GM12865 (cell line): ENCODE data around the gene DAPP1.
"Not testable (repeated sequence)": the region's sequence is repeated elsewhere in the genome, so short reads cannot be mapped to it uniquely, and the experiment has no call there.

Experiments used
- DNase-seq: peaks from one replicate; pipeline ENCODE4 v3.0.0; 2010; ENCODE audit warnings: low read depth
- H3K4me3 ChIP-seq: 2 replicates; pipeline ENCODE4 v1.5.1; 2011; ENCODE audit warnings: mild to moderate bottlenecking, low read depth, low read length, control low read depth
- TF ChIP-seq, protein P1 (sequence below): IDR thresholded peaks from 2 replicates; pipeline ENCODE4 v1.5.1; 2011; ENCODE audit warnings: low read length, control low read depth, low read depth, inconsistent platforms; ENCODE audit not compliant: insufficient read depth; ENCODE audit errors: missing control alignments

The DAPP1 gene, protein sequence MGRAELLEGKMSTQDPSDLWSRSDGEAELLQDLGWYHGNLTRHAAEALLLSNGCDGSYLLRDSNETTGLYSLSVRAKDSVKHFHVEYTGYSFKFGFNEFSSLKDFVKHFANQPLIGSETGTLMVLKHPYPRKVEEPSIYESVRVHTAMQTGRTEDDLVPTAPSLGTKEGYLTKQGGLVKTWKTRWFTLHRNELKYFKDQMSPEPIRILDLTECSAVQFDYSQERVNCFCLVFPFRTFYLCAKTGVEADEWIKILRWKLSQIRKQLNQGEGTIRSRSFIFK

DNA sequence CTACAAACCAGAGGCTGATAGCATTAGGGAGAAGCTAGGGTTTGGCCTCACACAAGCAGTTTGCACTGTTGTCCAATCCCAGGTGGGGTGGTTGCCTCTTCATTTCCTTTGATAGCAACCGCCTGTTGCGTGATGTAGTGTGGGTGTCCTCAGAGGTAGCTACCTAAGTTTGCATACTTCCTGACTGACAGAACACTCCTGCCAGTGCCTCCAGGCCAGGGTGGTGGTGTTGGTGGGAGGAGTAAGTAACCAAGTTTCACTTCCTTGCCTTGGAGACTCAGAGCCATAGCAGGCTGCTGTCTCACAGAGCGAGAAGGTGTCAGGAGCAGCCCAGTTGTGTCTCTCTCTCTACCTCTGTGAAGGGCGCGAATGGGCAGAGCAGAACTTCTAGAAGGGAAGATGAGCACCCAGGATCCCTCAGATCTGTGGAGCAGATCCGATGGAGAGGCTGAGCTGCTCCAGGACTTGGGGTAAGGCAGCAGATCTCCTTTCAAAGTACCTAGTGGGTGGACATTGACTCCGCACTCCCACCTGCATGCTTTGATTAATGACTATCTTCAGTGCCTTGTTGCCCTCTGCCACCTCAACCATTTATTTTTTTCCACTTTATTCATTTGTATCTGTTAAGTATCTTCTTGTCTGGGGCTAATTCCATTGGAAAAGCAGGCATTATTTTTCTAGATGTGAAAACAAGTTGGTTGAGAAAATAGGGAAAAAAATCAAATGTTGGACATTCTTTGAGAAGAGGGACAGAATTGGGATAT, at the start of gene DAPP1:
Gene DAPP1, plus strand, starts transcription at position 283 of the 764 bp plus-strand sequence. Its CDS starts 87 bp downstream, at position 370.
- TF ChIP-seq, protein P1, sequence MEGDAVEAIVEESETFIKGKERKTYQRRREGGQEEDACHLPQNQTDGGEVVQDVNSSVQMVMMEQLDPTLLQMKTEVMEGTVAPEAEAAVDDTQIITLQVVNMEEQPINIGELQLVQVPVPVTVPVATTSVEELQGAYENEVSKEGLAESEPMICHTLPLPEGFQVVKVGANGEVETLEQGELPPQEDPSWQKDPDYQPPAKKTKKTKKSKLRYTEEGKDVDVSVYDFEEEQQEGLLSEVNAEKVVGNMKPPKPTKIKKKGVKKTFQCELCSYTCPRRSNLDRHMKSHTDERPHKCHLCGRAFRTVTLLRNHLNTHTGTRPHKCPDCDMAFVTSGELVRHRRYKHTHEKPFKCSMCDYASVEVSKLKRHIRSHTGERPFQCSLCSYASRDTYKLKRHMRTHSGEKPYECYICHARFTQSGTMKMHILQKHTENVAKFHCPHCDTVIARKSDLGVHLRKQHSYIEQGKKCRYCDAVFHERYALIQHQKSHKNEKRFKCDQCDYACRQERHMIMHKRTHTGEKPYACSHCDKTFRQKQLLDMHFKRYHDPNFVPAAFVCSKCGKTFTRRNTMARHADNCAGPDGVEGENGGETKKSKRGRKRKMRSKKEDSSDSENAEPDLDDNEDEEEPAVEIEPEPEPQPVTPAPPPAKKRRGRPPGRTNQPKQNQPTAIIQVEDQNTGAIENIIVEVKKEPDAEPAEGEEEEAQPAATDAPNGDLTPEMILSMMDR, result no peak
- H3K4me3 ChIP-seq, result peak within 1 kb of the TSS; percentile 76
- DNase-seq, result peak; percentile 96

DNA sequence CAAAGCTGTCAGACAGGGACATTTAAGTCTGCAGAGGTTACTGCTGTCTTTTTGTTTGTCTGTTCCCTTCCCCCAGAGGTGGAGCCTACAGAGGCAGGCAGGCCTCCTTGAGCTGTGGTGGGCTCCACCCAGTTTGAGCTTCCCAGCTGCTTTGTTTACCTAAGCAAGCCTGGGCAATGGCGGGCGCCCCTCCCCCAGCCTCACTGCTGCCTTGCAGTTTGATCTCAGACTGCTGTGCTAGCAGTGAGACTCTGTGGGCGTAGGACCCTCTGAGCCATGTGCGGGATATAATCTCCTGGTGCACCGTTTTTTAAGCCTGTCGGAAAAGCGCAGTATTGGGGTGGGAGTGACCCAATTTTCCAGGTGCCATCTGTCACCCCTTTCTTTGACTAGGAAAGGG, 45.8 kb upstream of the DAPP1 start:
- DNase-seq, H3K4me3 ChIP-seq: not testable (repeated sequence)

DNA sequence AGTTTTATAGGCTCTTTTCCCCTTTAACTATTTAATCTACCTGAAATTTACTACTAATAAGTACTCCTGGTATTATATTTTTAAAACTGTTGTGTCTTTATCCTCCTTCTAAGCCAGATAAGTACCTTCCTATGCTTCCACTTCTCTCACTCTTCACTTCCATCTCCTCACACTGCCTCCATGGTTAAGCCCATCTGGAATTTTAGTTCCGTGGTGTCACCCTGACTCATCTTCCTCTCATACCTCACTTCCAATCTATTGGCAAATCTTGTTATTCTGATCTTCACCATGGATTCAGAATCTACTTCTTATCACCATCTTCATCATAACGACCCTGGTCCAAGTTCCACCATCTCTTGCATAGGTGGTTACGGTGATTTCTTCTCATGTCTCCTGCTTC, 32.7 kb upstream of the DAPP1 start:
- DNase-seq, result no peak
- TF ChIP-seq, protein P1, result no peak

DNA sequence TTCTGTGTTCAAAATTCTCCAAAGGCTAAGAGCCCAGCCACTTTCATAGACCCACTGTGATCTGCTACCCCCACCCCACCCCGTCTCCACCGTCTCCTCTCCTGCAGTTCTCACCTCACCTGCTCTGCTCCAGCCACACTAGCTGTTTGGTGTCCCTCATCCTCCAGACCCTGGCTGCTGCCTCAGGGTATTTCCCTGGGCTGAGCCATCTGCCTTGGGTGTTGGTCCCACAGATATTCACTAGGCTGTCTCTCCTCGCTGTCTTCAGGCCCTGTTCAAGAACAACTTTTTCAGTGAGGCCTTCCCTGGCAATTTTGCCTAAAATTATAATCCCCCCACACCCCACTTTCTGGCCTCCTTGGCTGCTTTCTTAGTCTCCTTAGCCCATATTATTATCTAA, 31.8 kb upstream of the DAPP1 start:
- TF ChIP-seq, protein P1, result no peak
- H3K4me3 ChIP-seq, result no peak overlapping the region
- DNase-seq, result no peak

More for the DNA sequence above, 32.7 kb upstream of the DAPP1 start:
- no peak overlapping the region for H3K4me3 ChIP-seq

DNA sequence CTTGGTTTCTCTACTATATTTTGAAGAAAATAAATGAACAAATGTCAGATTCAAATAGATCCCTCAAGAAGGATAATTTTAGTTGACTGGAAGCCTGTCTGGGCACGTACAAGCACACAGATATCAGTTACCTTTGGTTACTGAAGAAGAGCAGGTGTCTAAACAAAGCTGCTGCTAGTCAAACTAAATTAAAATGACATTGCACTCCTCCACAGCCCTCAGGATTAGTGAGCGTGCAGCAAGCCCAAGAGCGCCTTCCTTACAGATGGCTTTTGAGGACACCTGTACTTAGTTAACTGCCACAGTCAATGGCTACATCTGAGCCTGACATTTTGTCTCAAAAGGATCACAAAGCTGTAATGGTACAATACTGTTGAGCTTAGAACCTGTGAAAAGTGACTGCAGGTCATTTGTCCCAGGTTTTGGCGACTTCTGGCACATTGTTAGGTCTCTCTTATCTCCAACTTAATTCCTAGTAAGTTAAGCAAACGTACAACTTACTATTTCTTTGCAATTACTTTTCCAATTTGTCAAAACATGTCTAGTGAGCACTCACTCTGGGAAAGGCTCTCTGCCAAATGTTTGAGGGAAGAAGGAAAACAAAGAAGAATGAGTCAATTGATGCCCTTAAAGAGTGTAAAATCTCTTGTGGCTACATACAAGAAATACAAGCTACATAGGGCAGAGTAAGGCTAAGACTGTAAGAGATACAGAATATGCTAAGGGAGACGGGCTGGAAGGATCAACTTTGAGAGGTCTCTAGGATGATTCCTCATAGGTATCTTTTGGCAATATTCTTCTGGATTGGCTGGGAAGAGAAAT, 25.6 kb upstream of the DAPP1 start:
- H3K4me3 ChIP-seq, result no peak overlapping the region
- DNase-seq, result no peak
- TF ChIP-seq, protein P1, result no peak

DNA sequence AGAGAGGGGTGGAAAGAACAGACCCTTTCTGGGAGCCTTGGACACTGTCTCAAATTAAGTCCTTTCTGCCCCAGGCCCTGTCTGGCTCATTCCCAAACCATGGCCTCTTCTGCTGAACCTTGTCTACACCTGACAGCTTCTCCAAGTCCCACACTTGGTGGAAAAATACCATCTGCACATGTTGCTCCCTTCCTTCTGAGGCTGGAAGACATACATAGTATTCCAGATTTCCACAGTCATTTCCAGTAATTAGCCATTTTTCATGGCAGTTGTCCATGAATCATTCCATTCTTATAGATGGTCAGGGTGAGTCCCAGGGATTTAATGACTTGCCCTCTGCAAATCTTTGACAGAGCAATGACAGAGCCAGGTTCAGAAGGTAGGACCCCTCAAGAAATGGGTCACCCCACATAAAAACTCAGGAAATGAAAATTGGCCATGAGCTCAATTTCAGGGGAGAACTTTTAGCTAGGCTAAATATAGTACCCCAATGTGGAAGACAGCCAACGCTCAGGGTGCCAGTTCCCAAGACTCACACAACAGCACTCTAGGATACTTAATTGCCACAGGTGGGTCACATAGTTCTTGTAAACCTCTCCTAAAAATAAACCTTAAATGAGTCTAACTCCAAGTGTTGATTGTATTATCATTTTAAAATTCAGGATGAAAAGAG, 16.2 kb upstream of the DAPP1 start:
- TF ChIP-seq, protein P1, result no peak
- H3K4me3 ChIP-seq, result no peak overlapping the region
- no peak for DNase-seq
